SK-N-SH (cell line): Measurements from ENCODE around the gene CNTD1. TPM values are rescaled to one million over a fixed set of nuclear protein-coding genes. Genes with fewer than 3 reads are reported as not detected.

Experiments used
- CTCF ChIA-PET: fragments of 300-600, 350-600 bp; formaldehyde crosslinking; extraction: SDS; loops from one replicate; lab custom pipeline; 2021; lab: Yijun Ruan, JAX
- POLR2A ChIA-PET: fragments of 350-600 bp; sonication (Branson Sonifier 250); formaldehyde crosslinking; extraction: SDS; loops from one replicate; lab custom pipeline; 2020; ENCODE audit warnings: antibody characterized with exemption, inconsistent platforms; lab: Yijun Ruan, JAX
- DNase-seq: peaks from one replicate; pipeline ENCODE4 v3.0.0; 2012
- H2AFZ ChIP-seq: fragments of 200-600 bp; sonication (generic); 2 replicates; pipeline ENCODE4 v1.8.1; 2016; ENCODE audit warnings: antibody characterized with exemption, mild to moderate bottlenecking, low read depth
- H3F3A ChIP-seq: fragments of 200-600 bp; sonication (generic); replicated peaks from 2 replicates; pipeline ENCODE3; 2016; ENCODE audit warnings: antibody characterized with exemption, mild to moderate bottlenecking; ENCODE audit not compliant: insufficient read depth
- H3K27ac ChIP-seq, 2 experiments: fragments of 200-500 bp in 1 of 2; fragments of 200-600 bp in 1 of 2; sonication (Bioruptor generic) in 1 of 2; sonication (generic), shearing (Covaris generic) in 1 of 2; 2 replicates each; pipeline versions ENCODE4 v1.5.1 to v1.6.1; 2014 to 2016; ENCODE audit warnings: low read depth in 2 of 2, inconsistent platforms in 1 of 2, low read length in 1 of 2, mild to moderate bottlenecking in 1 of 2, mixed read lengths in 1 of 2
- H3K27me3 ChIP-seq: fragments of 200-600 bp; sonication (generic), shearing (Covaris generic); 2 replicates; pipeline ENCODE4 v1.6.1; 2016; ENCODE audit warnings: mixed run types; ENCODE audit not compliant: insufficient read depth
- H3K36me3 ChIP-seq, 2 experiments: fragments of 200-500 bp in 1 of 2; fragments of 200-600 bp in 1 of 2; sonication (Bioruptor generic) in 1 of 2; sonication (generic) in 1 of 2; replicated peaks in 1 of 2; 2 replicates each; pipeline versions ENCODE3 to v1.5.1; 2014 to 2016; ENCODE audit warnings: low read length in 1 of 2, mild to moderate bottlenecking in 1 of 2; ENCODE audit not compliant: insufficient read depth in 2 of 2, control insufficient read depth in 1 of 2
- H3K4me1 ChIP-seq, 2 experiments: fragments of 200-500 bp in 1 of 2; fragments of 200-600 bp in 1 of 2; sonication (Bioruptor generic) in 1 of 2; sonication (generic), shearing (Covaris generic) in 1 of 2; 2 replicates each; pipeline versions ENCODE4 v1.5.1 to v1.6.1; 2014 to 2016; ENCODE audit warnings: low read depth in 1 of 2, low read length in 1 of 2, mixed run types in 1 of 2; ENCODE audit not compliant: insufficient read depth in 2 of 2, control insufficient read depth in 1 of 2
- H3K4me2 ChIP-seq: fragments of 200-600 bp; sonication (generic), shearing (Covaris generic); 2 replicates; pipeline ENCODE4 v1.6.1; 2017; ENCODE audit warnings: mixed run types
- H3K4me3 ChIP-seq, 2 experiments: fragments of 200-500 bp in 1 of 2; fragments of 200-600 bp in 1 of 2; sonication (Bioruptor generic) in 1 of 2; sonication (generic), shearing (Covaris generic) in 1 of 2; 2 replicates each; pipeline versions ENCODE4 v1.5.1 to v1.8.1; 2014 to 2016; ENCODE audit warnings: low read depth in 2 of 2, inconsistent platforms in 1 of 2, low read length in 1 of 2, mild to moderate bottlenecking in 1 of 2, mixed read lengths in 1 of 2, moderate library complexity in 1 of 2
- H3K79me2 ChIP-seq: fragments of 200-600 bp; sonication (generic); 2 replicates; pipeline ENCODE4 v1.8.1; 2017; ENCODE audit warnings: mild to moderate bottlenecking; ENCODE audit not compliant: insufficient read depth
- H3K9ac ChIP-seq: fragments of 200-600 bp; sonication (generic); 2 replicates; pipeline ENCODE4 v1.6.1; 2017; ENCODE audit warnings: mixed run types
- H3K9me2 ChIP-seq: fragments of 200-600 bp; sonication (generic); 2 replicates; pipeline ENCODE4 v1.6.1; 2017; ENCODE audit warnings: mixed run types
- H3K9me3 ChIP-seq: fragments of 200-600 bp; sonication (generic); 2 replicates; pipeline ENCODE4 v1.6.1; 2017; ENCODE audit warnings: mixed run types, mild to moderate bottlenecking, moderate library complexity
- H4K20me1 ChIP-seq: fragments of 200-600 bp; sonication (generic); 2 replicates; pipeline ENCODE4 v1.6.1; 2017; ENCODE audit warnings: mild to moderate bottlenecking, mixed run types; ENCODE audit not compliant: insufficient read depth
- ELF1 ChIP-seq: IDR thresholded peaks from 2 replicates; pipeline ENCODE4 v1.4.0; 2012
- FOSL2 ChIP-seq: IDR thresholded peaks from 2 replicates; pipeline ENCODE4 v1.4.0; 2012; ENCODE audit warnings: low read depth, mild to moderate bottlenecking, moderate library complexity, borderline replicate concordance
- FOXM1 ChIP-seq: IDR thresholded peaks from 2 replicates; pipeline ENCODE4 v1.4.0; 2012; ENCODE audit warnings: low read depth, mild to moderate bottlenecking
- JUND ChIP-seq: IDR thresholded peaks from 2 replicates; pipeline ENCODE4 v1.4.0; 2012
- MEF2A ChIP-seq: IDR thresholded peaks from 2 replicates; pipeline ENCODE4 v1.4.0; 2012; ENCODE audit warnings: low read depth, borderline replicate concordance
- NFIC ChIP-seq: IDR thresholded peaks from 2 replicates; pipeline ENCODE4 v1.4.0; 2012; ENCODE audit warnings: borderline replicate concordance
- NRF1 ChIP-seq: IDR thresholded peaks from 2 replicates; pipeline ENCODE4 v1.6.1; 2012; ENCODE audit warnings: low read depth, mild to moderate bottlenecking, low read length
- RFX5 ChIP-seq: IDR thresholded peaks from 2 replicates; pipeline ENCODE4 v1.6.1; 2012; ENCODE audit warnings: mild to moderate bottlenecking, improper control_type of control experiment, low read length
- SMC3 ChIP-seq: IDR thresholded peaks from 2 replicates; pipeline ENCODE4 v1.6.1; 2012; ENCODE audit warnings: low read depth, low read length, improper control_type of control experiment
- TCF12 ChIP-seq: IDR thresholded peaks from 2 replicates; pipeline ENCODE4 v1.4.0; 2012
- WGBS: methylation state at CpG from one replicate; pipeline ENCODE4 v1.1.6; 2017; ENCODE audit warnings: low lambda C conversion rate; 5-methylcytosine and 5-hydroxymethylcytosine counted together
- polyA plus RNA-seq, 3 experiments: library from polyadenylated mRNA; depleted of rRNA; stranded (reverse); fragments of >200 nt; gene quantifications; 2 replicates each; pipeline ENCODE4 v1.2.3, GENCODE V29; 2012
- TF ChIP-seq, protein P1 (sequence below): fragments of 200-600 bp; sonication (generic); IDR thresholded peaks from 2 replicates; pipeline ENCODE4 v1.6.1; 2017; ENCODE audit warnings: antibody characterized with exemption, mild to moderate bottlenecking, moderate library complexity

The CNTD1 gene
- polyA plus RNA-seq, 1 of the 3 experiments (the other 2 are of a cell fraction), result not detected

GRCh38 chr17:42853004-42853403 lies 54.3 kb downstream of the CNTD1 start:
- H3K36me3 ChIP-seq, result no peaks in the 10 kb centered on the region
- no peak overlapping the region for H3K27ac ChIP-seq
- no peaks in the 10 kb centered on the region for H3K27me3 ChIP-seq
- H3K4me3 ChIP-seq, result no peak overlapping the region
- 56% methylated on average over 4 of the region's 4 CpGs for WGBS
- CTCF ChIA-PET, result interaction anchor here (1.0 to 1.2 kb wide), 5 partner anchors 9 to 84 kb away, joined by 3 to 4 read pairs (median 3); partner anchors contain the start of genes AOC2 and BECN1
- H3K9me2 ChIP-seq, result no peaks in the 10 kb centered on the region
- POLR2A ChIA-PET, result no interaction called here
- H4K20me1 ChIP-seq, result no peaks in the 10 kb centered on the region
- TF ChIP-seq FOXM1, result no peak
- TF ChIP-seq NFIC, result no peak
- TF ChIP-seq SMC3, result no peak
- TF ChIP-seq, all 33 proteins: peak for 0
- Histone ChIP-seq H3K79me2 (no peaks in the 10 kb centered on the region), H3K4me1 (peaks cover 0 to 4% of the 10 kb centered on the region in 2 experiments; a peak in 1 of 4 replicates), H3F3A (no peaks in the 10 kb centered on the region), H2AFZ (no peak overlapping the region), H3K9me3 (no peaks in the 10 kb centered on the region), H3K4me2 (no peak overlapping the region), H3K9ac (no peak overlapping the region)
- DNase-seq, result no peak

GRCh38 chr17:42853597-42853967 lies 54.9 kb downstream of the CNTD1 start:
- POLR2A ChIA-PET, result no interaction called here
- DNase-seq, result no peak
- Histone ChIP-seq H3K4me2 (no peak overlapping the region), H3K27ac (no peak overlapping the region), H3K4me1 (peaks cover 0 to 4% of the 10 kb centered on the region in 2 experiments; a peak in 1 of 4 replicates), H3F3A (no peaks in the 10 kb centered on the region), H3K4me3 (no peak overlapping the region), H3K79me2 (no peaks in the 10 kb centered on the region), H3K36me3 (no peaks in the 10 kb centered on the region), H3K9ac (no peak overlapping the region), H4K20me1 (no peaks in the 10 kb centered on the region), H3K27me3 (0 out of 2 replicates have a peak, but pooled peaks cover 4% of the 10 kb centered on the region), H3K9me2 (no peaks in the 10 kb centered on the region), H2AFZ (no peak overlapping the region), H3K9me3 (no peaks in the 10 kb centered on the region)
- WGBS, result 69% methylated on average over 5 of the region's 5 CpGs
- CTCF ChIA-PET, result interaction anchor here (0.6 to 1.7 kb wide), 6 partner anchors 11 to 84 kb away, joined by 3 to 4 read pairs (median 4); partner anchors contain the start of gene BECN1
- no peak for TF ChIP-seq MEF2A
- no peak for TF ChIP-seq FOSL2
- no peak for TF ChIP-seq NRF1
- TF ChIP-seq JUND, result no peak
- TF ChIP-seq RFX5, result no peak
- TF ChIP-seq TCF12, result no peak

GRCh38 chr17:42853968-42854790 lies 55.5 kb downstream of the CNTD1 start:
- no peak overlapping the region for H3K27ac ChIP-seq
- POLR2A ChIA-PET, result interaction anchor here (0.9 kb wide), 1 partner anchor 31 kb away, joined by 5 read pairs; no protein-coding TSS in a partner anchor
- WGBS, result 74% methylated on average over 7 of the region's 15 CpGs
- no peak overlapping the region for H2AFZ ChIP-seq
- no peaks in the 10 kb centered on the region for H4K20me1 ChIP-seq
- TF ChIP-seq ELF1, result no peak
- TF ChIP-seq FOXM1, result no peak
- TF ChIP-seq MEF2A, result no peak
- TF ChIP-seq JUND, result no peak
- TF ChIP-seq, protein P1, sequence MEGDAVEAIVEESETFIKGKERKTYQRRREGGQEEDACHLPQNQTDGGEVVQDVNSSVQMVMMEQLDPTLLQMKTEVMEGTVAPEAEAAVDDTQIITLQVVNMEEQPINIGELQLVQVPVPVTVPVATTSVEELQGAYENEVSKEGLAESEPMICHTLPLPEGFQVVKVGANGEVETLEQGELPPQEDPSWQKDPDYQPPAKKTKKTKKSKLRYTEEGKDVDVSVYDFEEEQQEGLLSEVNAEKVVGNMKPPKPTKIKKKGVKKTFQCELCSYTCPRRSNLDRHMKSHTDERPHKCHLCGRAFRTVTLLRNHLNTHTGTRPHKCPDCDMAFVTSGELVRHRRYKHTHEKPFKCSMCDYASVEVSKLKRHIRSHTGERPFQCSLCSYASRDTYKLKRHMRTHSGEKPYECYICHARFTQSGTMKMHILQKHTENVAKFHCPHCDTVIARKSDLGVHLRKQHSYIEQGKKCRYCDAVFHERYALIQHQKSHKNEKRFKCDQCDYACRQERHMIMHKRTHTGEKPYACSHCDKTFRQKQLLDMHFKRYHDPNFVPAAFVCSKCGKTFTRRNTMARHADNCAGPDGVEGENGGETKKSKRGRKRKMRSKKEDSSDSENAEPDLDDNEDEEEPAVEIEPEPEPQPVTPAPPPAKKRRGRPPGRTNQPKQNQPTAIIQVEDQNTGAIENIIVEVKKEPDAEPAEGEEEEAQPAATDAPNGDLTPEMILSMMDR, result no peak
- TF ChIP-seq, all 33 proteins: peak for 0
- H3K27me3 ChIP-seq, result 0 out of 2 replicates have a peak, but pooled peaks cover 5% of the 10 kb centered on the region
- H3K9me3 ChIP-seq, result no peaks in the 10 kb centered on the region
- peaks cover 0 to 4% of the 10 kb centered on the region in 2 experiments; a peak in 1 of 4 replicates for H3K4me1 ChIP-seq
- no peaks in the 10 kb centered on the region for H3K36me3 ChIP-seq
- no peak overlapping the region for H3K4me3 ChIP-seq
- H3K79me2 ChIP-seq, result no peaks in the 10 kb centered on the region
- H3K9me2 ChIP-seq, result no peaks in the 10 kb centered on the region
- no peak overlapping the region for H3K4me2 ChIP-seq
- CTCF ChIA-PET, result interaction anchor here (0.6 to 1.7 kb wide), 4 partner anchors 11 to 34 kb away, joined by 3 to 4 read pairs (median 4); partner anchors contain the start of gene BECN1
- no peaks in the 10 kb centered on the region for H3F3A ChIP-seq
- DNase-seq, result no peak
- H3K9ac ChIP-seq, result no peak overlapping the region
